Glutamatergic neuron (in vitro differentiated cells): ENCODE results near the gene HID1. TPM values are rescaled to one million over a fixed set of nuclear protein-coding genes. Genes with fewer than 3 reads are reported as not detected.

ENCODE experiments used
- DNase-seq: peaks from one replicate; pipeline ENCODE4 v3.0.0; 2022
- H3K27ac Mint-ChIP-seq: one replicate; pipeline ENCODE4 v1.8.0; 2020; ENCODE audit warnings: mild to moderate bottlenecking, mixed read lengths, inconsistent platforms; ENCODE audit not compliant: unreplicated experiment
- H3K27me3 Mint-ChIP-seq: one replicate; pipeline ENCODE4 v1.8.0; 2020; ENCODE audit warnings: mild to moderate bottlenecking, moderate library complexity, mixed read lengths, inconsistent platforms; ENCODE audit not compliant: unreplicated experiment
- H3K36me3 Mint-ChIP-seq: one replicate; pipeline ENCODE4 v1.8.0; 2020; ENCODE audit warnings: mild to moderate bottlenecking, mixed read lengths, inconsistent platforms; ENCODE audit not compliant: unreplicated experiment
- H3K4me1 Mint-ChIP-seq: one replicate; pipeline ENCODE4 v1.8.0; 2020; ENCODE audit warnings: mild to moderate bottlenecking, low read depth, mixed read lengths, inconsistent platforms; ENCODE audit not compliant: unreplicated experiment
- H3K4me3 Mint-ChIP-seq: one replicate; pipeline ENCODE4 v1.8.0; 2020; ENCODE audit warnings: mild to moderate bottlenecking, mixed read lengths, inconsistent platforms; ENCODE audit not compliant: unreplicated experiment
- H3K9me3 Mint-ChIP-seq: one replicate; pipeline ENCODE4 v1.8.0; 2020; ENCODE audit warnings: mild to moderate bottlenecking, moderate library complexity, mixed read lengths, inconsistent platforms; ENCODE audit not compliant: unreplicated experiment
- CTCF ChIP-seq: fragments of 200-600 bp; sonication (generic); IDR thresholded peaks from one replicate; pipeline ENCODE4 v1.5.0; 2021; ENCODE audit not compliant: partially characterized antibody, unreplicated experiment
- total RNA-seq: library from RNA; stranded (reverse); fragmentation: NEBNext Ultra II Directional; extraction: Animal tissue kit (Norgen Biotek cat#: 25700); gene quantifications from one replicate; pipeline ENCODE4 v1.2.1, GENCODE V29; 2021; ENCODE audit not compliant: unreplicated experiment

Gene HID1
- total RNA-seq, 1 donor from 2014 or later, result 106 TPM

DNA sequence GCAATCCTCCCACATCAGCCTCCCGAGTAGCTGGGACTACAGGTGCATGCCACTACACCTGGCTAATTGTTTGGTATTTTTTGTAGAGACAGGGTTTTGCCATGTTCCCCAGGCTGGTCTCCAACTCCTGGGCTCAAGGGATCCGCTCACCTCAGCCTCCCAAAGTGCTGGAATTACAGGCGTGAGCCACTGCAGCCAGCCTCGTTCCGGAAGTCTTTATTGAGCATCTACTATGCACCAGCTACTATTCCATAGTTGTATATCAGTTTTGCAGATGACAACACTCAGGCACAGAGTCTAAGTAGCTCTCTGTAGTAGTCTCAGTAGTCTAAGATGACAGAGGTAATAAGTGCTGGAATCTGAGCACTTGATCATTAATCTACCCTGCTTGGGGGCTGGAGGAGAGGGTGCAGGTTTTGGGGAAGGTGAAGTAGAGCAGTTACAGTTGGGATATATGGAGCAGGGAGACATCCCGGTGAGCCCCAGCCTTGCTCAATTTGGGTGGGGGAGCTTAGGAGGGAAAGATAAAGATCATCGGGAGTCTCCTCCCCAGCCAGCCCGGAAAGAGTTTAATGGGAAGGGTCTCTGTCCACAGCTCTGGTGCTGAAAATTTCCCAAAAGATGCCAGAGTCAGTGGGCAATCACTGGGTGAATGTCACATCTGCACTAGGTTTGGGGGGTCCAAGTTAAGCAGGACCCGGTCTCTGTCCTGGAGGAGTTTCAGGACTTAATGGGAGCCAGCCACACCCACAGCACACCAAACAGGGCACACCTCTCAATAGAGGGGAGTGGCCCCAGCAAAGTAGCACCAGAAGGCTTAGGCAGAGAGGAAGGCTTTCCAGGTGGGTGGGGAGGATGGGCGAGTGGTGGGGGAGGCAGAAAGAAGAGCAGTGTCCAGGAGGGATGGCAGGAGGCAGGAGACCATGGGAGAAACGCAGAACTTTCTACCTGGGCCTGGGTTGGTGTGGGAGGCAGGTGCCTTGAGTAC lies 35.2 kb downstream of the HID1 start:
- peaks cover 29% of the 10 kb centered on the region for H3K27me3 Mint-ChIP-seq
- peaks cover 7% of the 10 kb centered on the region for H3K4me1 Mint-ChIP-seq

GRCh38 chr17:74936470-74936799 lies 36.1 kb downstream of the HID1 start:
- Mint-ChIP-seq H3K4me3 (no peak overlapping the region), H3K27me3 (peaks cover 28% of the 10 kb centered on the region)

More for the DNA sequence above, 35.2 kb downstream of the HID1 start:
- Mint-ChIP-seq H3K4me3 (no peak overlapping the region), H3K9me3 (no peaks in the 10 kb centered on the region), H3K36me3 (no peaks in the 10 kb centered on the region), H3K27ac (no peak overlapping the region)
- TF ChIP-seq CTCF, result no peak
- DNase-seq, result no peak

GRCh38 chr17:74935585-74936469 lies 36.7 kb downstream of the HID1 start, which contains the start of gene OTOP3:
OTOP3 (plus strand) TSS chr17:74935898; CDS start chr17:74935922, 24 bp downstream.
- Mint-ChIP-seq H3K36me3 (no peaks in the 10 kb centered on the region), H3K4me1 (peaks cover 10% of the 10 kb centered on the region), H3K9me3 (peaks cover 3% of the 10 kb centered on the region), H3K27me3 (peaks cover 28% of the 10 kb centered on the region), H3K4me3 (peak within 1 kb of the TSS; percentile 64), H3K27ac (no peak within 1 kb of the TSS)
- DNase-seq, result peak; percentile 63
- no peak for TF ChIP-seq CTCF

More at GRCh38 chr17:74936470-74936799, 36.1 kb downstream of the HID1 start:
- peaks cover 7% of the 10 kb centered on the region for H3K4me1 Mint-ChIP-seq
- H3K9me3 Mint-ChIP-seq, result peaks cover 3% of the 10 kb centered on the region
- TF ChIP-seq CTCF, result no peak
- H3K27ac Mint-ChIP-seq, result no peak overlapping the region
- no peaks in the 10 kb centered on the region for H3K36me3 Mint-ChIP-seq
- DNase-seq, result no peak

GRCh38 chr17:74935048-74935447 lies 37.5 kb downstream of the HID1 start:
- no peak for DNase-seq
- no peak overlapping the region for H3K27ac Mint-ChIP-seq
- H3K4me1 Mint-ChIP-seq, result peaks cover 10% of the 10 kb centered on the region
- H3K27me3 Mint-ChIP-seq, result peaks cover 28% of the 10 kb centered on the region
- peak overlapping the region; percentile 64 for H3K4me3 Mint-ChIP-seq
- H3K9me3 Mint-ChIP-seq, result peaks cover 3% of the 10 kb centered on the region
- no peak for TF ChIP-seq CTCF
- no peaks in the 10 kb centered on the region for H3K36me3 Mint-ChIP-seq
